HG03457 (cell line): ENCODE data around the gene RSPO3.
"Not testable (repeated sequence)": the region's sequence is repeated elsewhere in the genome, so short reads cannot be mapped to it uniquely, and the experiment has no call there.

ENCODE experiments used
- ATAC-seq: cut with Tn5 transposase; IDR thresholded peaks from one replicate; pipeline ENCODE4 v1.9.1; 2021; ENCODE audit warnings: moderate number of reproducible peaks; ENCODE audit not compliant: unreplicated experiment

Gene RSPO3, protein sequence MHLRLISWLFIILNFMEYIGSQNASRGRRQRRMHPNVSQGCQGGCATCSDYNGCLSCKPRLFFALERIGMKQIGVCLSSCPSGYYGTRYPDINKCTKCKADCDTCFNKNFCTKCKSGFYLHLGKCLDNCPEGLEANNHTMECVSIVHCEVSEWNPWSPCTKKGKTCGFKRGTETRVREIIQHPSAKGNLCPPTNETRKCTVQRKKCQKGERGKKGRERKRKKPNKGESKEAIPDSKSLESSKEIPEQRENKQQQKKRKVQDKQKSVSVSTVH

GRCh38 chr6:127118298-127119101 lies at the start of gene RSPO3:
RSPO3 (plus strand) TSS chr6:127118671; CDS start chr6:127119193, 522 bp downstream.
- ATAC-seq = no peak

- peak; percentile 56 for ATAC-seq
Measured at GRCh38 chr6:127069659-127070279, 48.7 kb upstream of the RSPO3 start.

DNA sequence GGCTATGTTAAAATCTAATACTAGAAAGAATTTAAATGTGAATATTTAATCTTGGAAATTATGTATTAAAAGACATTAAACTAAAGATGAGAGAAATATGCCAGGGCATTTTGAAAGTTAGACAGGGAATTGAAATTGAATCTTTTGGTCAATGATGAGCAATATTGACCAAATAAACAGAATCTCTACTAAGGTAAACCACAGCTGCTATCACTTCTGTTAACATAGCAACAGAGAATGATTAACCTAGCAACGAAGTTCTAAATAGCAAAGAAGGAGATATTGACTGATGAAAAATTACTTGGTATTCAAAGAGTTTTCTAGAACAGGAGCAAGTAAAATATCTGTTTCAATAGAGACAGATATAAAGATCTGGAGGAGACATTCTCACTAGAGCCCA lies 45.2 kb upstream of the RSPO3 start:
- ATAC-seq = peak; percentile 79

GRCh38 chr6:127076466-127076865 lies 42.0 kb upstream of the RSPO3 start:
- ATAC-seq = no peak

- no peak for ATAC-seq
Measured at GRCh38 chr6:127077886-127078285, 40.6 kb upstream of the RSPO3 start.

GRCh38 chr6:127078669-127079068 lies 39.8 kb upstream of the RSPO3 start:
- ATAC-seq = no peak

- no peak for ATAC-seq
Measured at GRCh38 chr6:127079681-127080080, 38.8 kb upstream of the RSPO3 start.

DNA sequence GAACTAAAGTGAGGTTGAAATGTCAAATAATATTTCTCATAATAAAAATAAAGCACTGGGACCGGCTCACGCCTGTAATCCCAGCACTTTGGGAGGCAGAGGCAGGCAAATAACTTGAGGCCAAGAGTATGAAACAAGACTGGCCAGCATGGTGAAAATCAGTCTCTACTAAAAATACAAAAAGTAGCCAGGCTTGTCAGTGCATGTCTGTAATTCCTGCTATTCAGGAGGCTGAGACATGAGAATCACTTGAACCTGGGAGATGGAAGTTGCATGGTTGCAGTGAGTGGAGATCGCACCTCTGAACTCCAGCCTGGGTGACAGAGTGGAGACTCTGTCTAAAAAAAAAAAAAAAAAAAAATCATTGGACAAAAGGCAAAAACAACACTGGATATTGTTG lies 38.4 kb upstream of the RSPO3 start:
- ATAC-seq = no peak

- no peak for ATAC-seq
Measured at GRCh38 chr6:127083231-127083962, 35.1 kb upstream of the RSPO3 start.

DNA sequence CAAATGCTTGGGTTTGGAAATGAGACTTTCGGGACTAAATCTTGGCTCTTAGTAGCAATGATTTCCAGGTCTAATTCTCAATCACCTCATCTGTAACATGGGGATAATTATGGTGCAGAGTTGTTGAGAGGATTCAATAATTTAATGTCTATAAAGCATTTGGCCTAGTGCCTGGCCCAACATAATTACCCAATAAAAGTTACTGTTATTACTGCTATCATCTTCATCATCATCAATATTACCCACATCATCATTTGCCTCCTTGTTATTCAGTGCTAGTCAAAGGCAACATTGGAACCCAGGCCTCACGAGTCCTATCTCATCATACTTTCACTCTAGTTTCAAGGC lies 34.5 kb upstream of the RSPO3 start:
- ATAC-seq = no peak

DNA sequence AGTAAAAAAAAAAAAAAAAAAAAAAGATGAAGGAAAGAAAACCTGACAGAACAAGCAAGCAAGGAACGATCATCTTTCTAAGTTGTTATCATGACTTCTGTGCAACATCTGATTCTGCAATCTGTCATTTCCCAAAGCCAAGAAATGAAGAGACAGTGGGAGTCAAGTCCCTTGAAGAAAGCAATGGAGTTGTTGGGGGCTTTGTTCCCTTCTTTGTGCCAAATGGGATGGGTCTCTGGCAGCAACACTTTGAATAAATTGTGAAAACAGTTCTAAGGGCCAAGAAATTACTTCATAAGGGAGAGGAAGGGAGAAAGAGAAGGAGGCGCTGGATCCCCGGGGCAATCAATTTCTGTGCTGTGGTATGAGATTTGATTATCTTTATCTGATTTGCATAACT lies 33.3 kb upstream of the RSPO3 start:
- ATAC-seq = no peak

- no peak for ATAC-seq
Measured at GRCh38 chr6:127090051-127090450, 28.4 kb upstream of the RSPO3 start.

- ATAC-seq = no peak
Measured at GRCh38 chr6:127092466-127092865, 26.0 kb upstream of the RSPO3 start.

GRCh38 chr6:127094791-127095190 lies 23.7 kb upstream of the RSPO3 start:
- no peak for ATAC-seq

DNA sequence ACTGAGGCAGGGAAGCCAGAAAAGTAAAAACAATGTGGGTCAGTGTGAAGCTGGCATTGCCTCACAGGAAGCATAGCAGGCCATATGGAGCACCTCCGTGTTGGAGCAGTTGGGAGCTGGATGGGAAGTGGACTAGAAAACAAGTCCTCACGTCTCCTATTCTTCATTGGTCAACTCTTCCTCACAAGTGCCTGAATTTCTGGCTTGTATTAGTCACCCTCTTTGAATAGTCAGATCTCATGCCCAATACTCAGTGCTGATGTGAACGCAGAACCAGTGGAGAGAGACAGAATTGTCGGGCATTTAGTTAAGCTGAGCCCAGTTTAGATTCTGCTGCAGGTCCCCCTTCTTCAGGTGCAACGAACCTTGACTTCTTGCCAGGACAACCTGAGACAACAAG lies 22.3 kb upstream of the RSPO3 start:
- ATAC-seq = no peak

GRCh38 chr6:127097442-127097841 lies 21.0 kb upstream of the RSPO3 start:
- ATAC-seq = not testable (repeated sequence)

- ATAC-seq = no peak
Measured at GRCh38 chr6:127100510-127101140, 17.8 kb upstream of the RSPO3 start.

DNA sequence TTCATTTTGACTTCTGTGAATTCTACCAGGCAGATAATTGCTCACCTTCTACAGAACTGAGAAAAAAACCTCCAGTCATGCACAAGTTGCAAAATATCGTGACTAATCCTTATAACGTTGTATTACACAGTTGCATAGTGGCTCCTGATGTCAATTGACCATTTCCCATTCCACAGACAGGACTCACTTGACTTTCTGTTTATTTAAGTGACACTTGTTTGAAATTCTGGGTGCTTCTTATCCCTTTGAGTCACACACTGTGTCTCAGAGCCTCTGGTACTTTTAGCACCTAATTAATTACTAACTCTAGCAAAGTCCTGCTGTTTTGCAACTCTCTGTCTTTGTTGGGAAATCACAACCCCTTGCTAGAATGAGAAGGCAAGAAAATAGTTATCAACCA lies 16.2 kb upstream of the RSPO3 start:
- no peak for ATAC-seq

GRCh38 chr6:127102859-127103258 lies 15.6 kb upstream of the RSPO3 start:
- no peak for ATAC-seq

DNA sequence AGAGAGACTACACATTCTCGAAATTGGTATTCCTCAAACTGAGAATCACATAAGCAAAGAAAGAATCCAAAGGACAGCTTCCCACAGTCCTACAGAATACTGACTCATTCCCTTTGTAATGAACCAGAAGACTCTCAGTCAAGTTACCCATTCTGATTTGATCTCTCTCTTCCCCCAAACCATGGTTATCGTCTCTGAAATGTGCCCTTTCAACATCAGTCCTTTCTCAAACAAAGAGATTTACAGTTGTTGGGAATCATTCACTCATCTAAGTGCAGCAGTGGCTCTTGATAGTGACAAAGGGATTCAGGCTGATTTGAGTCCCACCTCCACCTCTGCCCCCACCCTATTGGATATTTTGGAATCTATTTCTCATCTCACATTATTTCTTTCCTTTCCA lies 15.0 kb upstream of the RSPO3 start:
- no peak for ATAC-seq

GRCh38 chr6:127107916-127108315 lies 10.6 kb upstream of the RSPO3 start:
- ATAC-seq = no peak
